OCI-LY3 (cell line): ENCODE measurements around the gene CPM.

Experiments
- H2AFZ ChIP-seq: fragments of 200-600, 300-600 bp; shearing (Covaris generic); 2 replicates; pipeline ENCODE4 v1.6.0; 2014; ENCODE audit warnings: antibody characterized with exemption, low read depth, low read length
- H3K27ac ChIP-seq: fragments of 200-600, 300-600 bp; sonication (generic); 2 replicates; pipeline ENCODE4 v1.5.1; 2014; ENCODE audit warnings: mild to moderate bottlenecking, low read length, moderate library complexity, mixed read lengths
- H3K27me3 ChIP-seq: fragments of 200-600, 300-600 bp; sonication (generic); 2 replicates; pipeline ENCODE4 v1.6.1; 2014; ENCODE audit warnings: low read depth, low read length, mixed read lengths
- H3K36me3 ChIP-seq: fragments of 200-600, 300-600 bp; sonication (generic); replicated peaks from 2 replicates; pipeline ENCODE3; 2014; ENCODE audit warnings: low read depth, low read length, mixed read lengths
- H3K4me1 ChIP-seq: fragments of 300-600, 200-600 bp; sonication (generic); 2 replicates; pipeline ENCODE4 v1.6.1; 2014; ENCODE audit warnings: low read length, mixed read lengths
- H3K4me2 ChIP-seq: fragments of 200-600, 300-600 bp; sonication (generic); 2 replicates; pipeline ENCODE4 v1.6.1; 2014; ENCODE audit warnings: low read length, mixed read lengths
- H3K4me3 ChIP-seq: fragments of 300-600, 200-600 bp; sonication (generic); 2 replicates; pipeline ENCODE4 v1.5.1; 2014; ENCODE audit warnings: antibody characterized with exemption, mild to moderate bottlenecking, low read length, moderate library complexity
- H3K79me2 ChIP-seq: fragments of 300-600, 200-600 bp; shearing (Covaris generic); 2 replicates; pipeline ENCODE4 v1.6.1; 2014; ENCODE audit warnings: mild to moderate bottlenecking, low read length, mixed read lengths
- H3K9ac ChIP-seq: fragments of 300-600, 200-600 bp; shearing (Covaris generic); 2 replicates; pipeline ENCODE4 v1.6.0; 2014; ENCODE audit warnings: mild to moderate bottlenecking, low read length, moderate library complexity
- H3K9me3 ChIP-seq: fragments of 200-600, 300-600 bp; shearing (Covaris generic); 2 replicates; pipeline ENCODE4 v1.6.1; 2014; ENCODE audit warnings: low read length, mixed read lengths; ENCODE audit not compliant: insufficient read depth
- H4K20me1 ChIP-seq: fragments of 200-600, 300-600 bp; sonication (generic); 2 replicates; pipeline ENCODE4 v1.6.1; 2016; ENCODE audit warnings: low read length, mixed read lengths; ENCODE audit not compliant: insufficient read depth
- EZH2phosphoT487 ChIP-seq: fragments of 200-600 bp; shearing (Covaris generic); IDR thresholded peaks from 2 replicates; pipeline ENCODE4 v1.6.1; 2018; ENCODE audit warnings: antibody characterized with exemption, mixed run types, low read depth
- TF ChIP-seq, protein P1 (sequence below): fragments of 200-600, 300-600 bp; sonication (generic); IDR thresholded peaks from 2 replicates; pipeline ENCODE4 v1.5.1; 2014; ENCODE audit warnings: antibody characterized with exemption, low read length, low read depth

The CPM gene

DNA sequence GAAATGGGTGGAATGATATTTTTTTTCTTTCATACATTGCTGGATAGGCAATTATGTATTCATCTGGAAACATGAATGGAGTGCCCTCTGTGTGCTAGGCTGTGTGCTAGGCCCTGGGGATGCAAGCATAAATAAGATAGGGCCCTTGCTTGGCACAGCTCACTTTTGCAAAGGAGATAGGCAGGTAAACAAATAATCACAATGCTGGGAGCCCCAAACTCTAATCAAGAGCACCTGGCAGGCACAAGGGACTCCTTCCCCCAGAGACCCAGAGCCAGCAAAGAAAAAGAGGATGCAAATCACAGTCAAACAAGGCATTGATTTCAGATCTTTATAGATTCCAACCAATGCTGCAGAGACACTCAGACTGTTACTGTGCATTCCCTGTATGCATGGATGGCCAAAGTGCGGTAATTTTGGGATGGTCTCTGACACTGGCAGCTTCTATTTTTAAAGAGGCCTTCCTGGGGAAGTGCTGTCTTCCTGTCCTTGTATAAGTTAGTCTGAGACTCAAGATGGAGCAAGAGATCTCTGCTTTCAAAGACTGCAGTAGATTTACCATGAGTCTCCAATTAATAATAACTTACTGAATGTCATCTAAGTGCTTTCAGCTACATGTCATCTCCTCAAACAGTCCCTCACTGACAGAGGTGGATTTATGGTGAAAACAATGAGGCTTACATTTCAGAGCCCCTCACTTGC, 45.1 kb upstream of the CPM start:
- no peaks in the 10 kb centered on the region for H3K27me3 ChIP-seq

DNA sequence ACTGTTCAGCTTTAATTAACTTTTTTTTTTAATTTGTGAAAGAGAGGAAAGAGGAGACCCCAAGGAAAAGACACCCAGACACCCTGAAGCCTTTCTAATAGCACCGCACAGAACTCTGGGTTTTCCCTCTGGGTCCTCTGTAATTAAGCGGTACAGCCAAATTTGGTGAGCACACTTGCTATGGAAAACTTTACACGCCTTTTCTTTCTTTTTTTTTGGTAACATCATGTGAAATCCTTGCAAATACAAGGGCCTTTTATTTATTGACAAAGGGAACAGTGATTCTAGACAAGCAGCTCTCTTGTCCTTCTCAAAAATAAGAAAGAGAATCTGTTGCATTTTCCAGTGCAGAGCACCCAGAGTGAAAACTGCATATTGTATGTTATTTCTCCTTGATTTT, 44.4 kb upstream of the CPM start:
- H3K36me3 ChIP-seq, result no peaks in the 10 kb centered on the region
- peaks cover 3% of the 10 kb centered on the region for H3K4me1 ChIP-seq
- TF ChIP-seq, protein P1, sequence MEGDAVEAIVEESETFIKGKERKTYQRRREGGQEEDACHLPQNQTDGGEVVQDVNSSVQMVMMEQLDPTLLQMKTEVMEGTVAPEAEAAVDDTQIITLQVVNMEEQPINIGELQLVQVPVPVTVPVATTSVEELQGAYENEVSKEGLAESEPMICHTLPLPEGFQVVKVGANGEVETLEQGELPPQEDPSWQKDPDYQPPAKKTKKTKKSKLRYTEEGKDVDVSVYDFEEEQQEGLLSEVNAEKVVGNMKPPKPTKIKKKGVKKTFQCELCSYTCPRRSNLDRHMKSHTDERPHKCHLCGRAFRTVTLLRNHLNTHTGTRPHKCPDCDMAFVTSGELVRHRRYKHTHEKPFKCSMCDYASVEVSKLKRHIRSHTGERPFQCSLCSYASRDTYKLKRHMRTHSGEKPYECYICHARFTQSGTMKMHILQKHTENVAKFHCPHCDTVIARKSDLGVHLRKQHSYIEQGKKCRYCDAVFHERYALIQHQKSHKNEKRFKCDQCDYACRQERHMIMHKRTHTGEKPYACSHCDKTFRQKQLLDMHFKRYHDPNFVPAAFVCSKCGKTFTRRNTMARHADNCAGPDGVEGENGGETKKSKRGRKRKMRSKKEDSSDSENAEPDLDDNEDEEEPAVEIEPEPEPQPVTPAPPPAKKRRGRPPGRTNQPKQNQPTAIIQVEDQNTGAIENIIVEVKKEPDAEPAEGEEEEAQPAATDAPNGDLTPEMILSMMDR, result no peak
- no peak for TF ChIP-seq EZH2phosphoT487
- H2AFZ ChIP-seq, result no peak overlapping the region
- H3K9ac ChIP-seq, result no peak overlapping the region
- H3K4me2 ChIP-seq, result no peak overlapping the region
- H3K27ac ChIP-seq, result no peak overlapping the region
- no peaks in the 10 kb centered on the region for H3K27me3 ChIP-seq
- H3K9me3 ChIP-seq, result no peaks in the 10 kb centered on the region
- H3K4me3 ChIP-seq, result no peak overlapping the region
- H4K20me1 ChIP-seq, result no peaks in the 10 kb centered on the region
- no peaks in the 10 kb centered on the region for H3K79me2 ChIP-seq

More for the DNA sequence above, 45.1 kb upstream of the CPM start:
- Histone ChIP-seq H3K9ac (no peak overlapping the region), H3K36me3 (no peaks in the 10 kb centered on the region), H4K20me1 (no peaks in the 10 kb centered on the region), H3K4me2 (no peak overlapping the region), H2AFZ (no peak overlapping the region; the same call in 1 of the 2 replicates), H3K9me3 (no peaks in the 10 kb centered on the region), H3K27ac (no peak overlapping the region), H3K4me1 (no peaks in the 10 kb centered on the region; the same call in 1 of the 2 replicates), H3K79me2 (no peaks in the 10 kb centered on the region), H3K4me3 (no peak overlapping the region)
- TF ChIP-seq, protein P1, result 0 out of 2 replicates have a peak, but pooled peaks have one; percentile 6
- TF ChIP-seq EZH2phosphoT487, result no peak

DNA sequence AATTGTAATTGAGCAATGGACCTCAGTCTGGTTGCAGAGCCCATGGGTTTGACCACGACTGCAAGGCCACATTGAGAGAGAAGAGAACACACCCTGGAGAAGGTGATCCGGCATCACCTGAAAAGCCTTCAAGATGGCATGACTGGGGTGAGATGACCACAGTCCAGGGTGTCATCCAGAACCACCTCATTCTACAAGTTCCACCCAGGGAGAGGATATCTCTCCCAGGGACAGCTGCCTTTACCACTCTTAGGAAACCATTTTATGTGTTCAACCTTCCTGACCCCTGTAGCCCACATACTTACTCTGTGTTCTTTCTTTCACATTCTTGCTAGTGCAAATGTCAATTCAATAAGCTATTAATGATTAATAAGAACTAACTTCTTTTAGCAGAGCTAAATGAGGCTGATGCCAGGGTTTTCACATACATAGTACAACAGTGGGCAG, 43.4 kb upstream of the CPM start:
- TF ChIP-seq, protein P1, result no peak
- no peak for TF ChIP-seq EZH2phosphoT487
- no peak overlapping the region for H3K4me2 ChIP-seq
- no peaks in the 10 kb centered on the region for H3K79me2 ChIP-seq
- no peaks in the 10 kb centered on the region for H3K9me3 ChIP-seq
- H4K20me1 ChIP-seq, result no peaks in the 10 kb centered on the region
- H3K27ac ChIP-seq, result no peak overlapping the region
- H3K9ac ChIP-seq, result no peak overlapping the region
- no peaks in the 10 kb centered on the region for H3K27me3 ChIP-seq
- H3K4me1 ChIP-seq, result peaks cover 3% of the 10 kb centered on the region
- no peak overlapping the region for H2AFZ ChIP-seq
- no peak overlapping the region for H3K4me3 ChIP-seq
- no peaks in the 10 kb centered on the region for H3K36me3 ChIP-seq

DNA sequence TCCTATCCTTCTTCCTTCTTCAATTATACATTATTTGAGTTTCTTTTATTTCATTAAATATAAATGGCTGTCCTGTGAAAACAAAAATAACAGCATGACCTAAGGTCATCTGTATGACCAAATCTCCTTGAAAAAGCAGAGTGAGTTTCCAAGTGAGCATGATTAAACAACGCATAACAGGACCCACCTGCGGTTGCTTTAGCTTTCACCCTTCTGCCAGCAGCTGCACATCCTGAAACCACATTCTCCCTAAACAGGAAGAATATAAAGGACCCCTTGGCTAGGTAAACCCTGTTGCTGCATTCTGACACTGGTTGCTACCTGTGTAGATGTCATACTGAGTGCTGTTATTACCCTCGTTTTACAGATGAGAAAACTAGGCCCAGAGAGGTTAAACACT, 42.8 kb upstream of the CPM start:
- no peak for TF ChIP-seq EZH2phosphoT487
- TF ChIP-seq, protein P1, result no peak
- Histone ChIP-seq H4K20me1 (no peaks in the 10 kb centered on the region), H3K4me3 (no peak overlapping the region), H2AFZ (no peak overlapping the region), H3K27ac (no peak overlapping the region), H3K36me3 (no peaks in the 10 kb centered on the region), H3K79me2 (no peaks in the 10 kb centered on the region), H3K9me3 (no peaks in the 10 kb centered on the region), H3K4me1 (peaks cover 3% of the 10 kb centered on the region), H3K27me3 (no peaks in the 10 kb centered on the region), H3K9ac (no peak overlapping the region), H3K4me2 (no peak overlapping the region)
